Muscle layer of colon (tissue), 2 donors: ENCODE data around the gene ARHGAP18.
"Not testable (repeated sequence)": the region's sequence is repeated elsewhere in the genome, so short reads cannot be mapped to it uniquely, and the experiment has no call there.

Source experiments
- H3K27ac ChIP-seq: one replicate; pipeline ENCODE4 v1.7.0; 2013; ENCODE audit warnings: low read depth, mild to moderate bottlenecking, low read length, moderate library complexity
- H3K27me3 ChIP-seq, 2 donors: one replicate each; pipeline ENCODE4 v1.7.0; 2013; ENCODE audit warnings: low read length in 2 of 2, mild to moderate bottlenecking in 2 of 2; ENCODE audit not compliant: insufficient read depth in 2 of 2, control insufficient read depth in 1 of 2
- H3K36me3 ChIP-seq: one replicate; pipeline ENCODE4 v1.7.0; 2013; ENCODE audit warnings: mild to moderate bottlenecking, low read length; ENCODE audit not compliant: insufficient read depth
- H3K4me1 ChIP-seq: one replicate; pipeline ENCODE4 v1.7.0; 2013; ENCODE audit warnings: mild to moderate bottlenecking, low read length; ENCODE audit not compliant: insufficient read depth
- H3K4me3 ChIP-seq, 2 donors: one replicate each; pipeline ENCODE4 v1.7.0; 2013; ENCODE audit warnings: low read length in 2 of 2, low read depth in 1 of 2, mild to moderate bottlenecking in 1 of 2, moderate library complexity in 1 of 2
- H3K9ac ChIP-seq: one replicate; pipeline ENCODE4 v1.7.0; 2013; ENCODE audit warnings: low read length
- H3K9me3 ChIP-seq: one replicate; pipeline ENCODE4 v1.7.0; 2013; ENCODE audit warnings: mild to moderate bottlenecking, low read length
- donor health status: abdominal sarcoma.
- donor health status: Adenocarcinoma of cecum.

ARHGAP18 gene

GRCh38 chr6:129586815-129587214 is 123.2 kb downstream of the ARHGAP18 start:
- no peak overlapping the region for H3K27ac ChIP-seq
- no peaks in the 10 kb centered on the region for H3K27me3 ChIP-seq
- H3K36me3 ChIP-seq = no peaks in the 10 kb centered on the region
- peaks cover 7% of the 10 kb centered on the region for H3K4me1 ChIP-seq
- H3K9me3 ChIP-seq = no peaks in the 10 kb centered on the region
- H3K4me3 ChIP-seq = no peak overlapping the region
- no peak overlapping the region for H3K9ac ChIP-seq

GRCh38 chr6:129583866-129584265 is 126.1 kb downstream of the ARHGAP18 start:
- no peak overlapping the region for H3K9ac ChIP-seq
- no peaks in the 10 kb centered on the region for H3K27me3 ChIP-seq
- H3K4me1 ChIP-seq = peaks cover 7% of the 10 kb centered on the region
- no peak overlapping the region for H3K27ac ChIP-seq
- no peaks in the 10 kb centered on the region for H3K9me3 ChIP-seq
- no peaks in the 10 kb centered on the region for H3K36me3 ChIP-seq
- no peak overlapping the region for H3K4me3 ChIP-seq

GRCh38 chr6:129578315-129578714 is 131.7 kb downstream of the ARHGAP18 start:
- H3K36me3 ChIP-seq = no peaks in the 10 kb centered on the region
- no peaks in the 10 kb centered on the region for H3K27me3 ChIP-seq
- no peak overlapping the region for H3K27ac ChIP-seq
- no peak overlapping the region for H3K9ac ChIP-seq
- H3K4me1 ChIP-seq = no peaks in the 10 kb centered on the region
- H3K9me3 ChIP-seq = no peaks in the 10 kb centered on the region
- no peak overlapping the region for H3K4me3 ChIP-seq

- Histone ChIP-seq H3K9me3 (no peaks in the 10 kb centered on the region), H3K27ac (no peak overlapping the region), H3K36me3 (no peaks in the 10 kb centered on the region), H3K4me3 (no peak overlapping the region), H3K27me3 (no peaks in the 10 kb centered on the region), H3K9ac (no peak overlapping the region), H3K4me1 (no peaks in the 10 kb centered on the region)
These were observed 132.3 kb downstream of the ARHGAP18 start for GRCh38 chr6:129577691-129578090.

GRCh38 chr6:129576456-129576855 is 133.5 kb downstream of the ARHGAP18 start:
- Histone ChIP-seq H3K4me3 (no peak overlapping the region), H3K9ac (no peak overlapping the region), H3K27ac (no peak overlapping the region), H3K4me1 (no peaks in the 10 kb centered on the region), H3K27me3 (no peaks in the 10 kb centered on the region), H3K36me3 (no peaks in the 10 kb centered on the region), H3K9me3 (no peaks in the 10 kb centered on the region)

- H3K27ac ChIP-seq = no peak overlapping the region
- no peak overlapping the region for H3K4me3 ChIP-seq
- H3K36me3 ChIP-seq = no peaks in the 10 kb centered on the region
- H3K4me1 ChIP-seq = no peaks in the 10 kb centered on the region
- H3K27me3 ChIP-seq = no peaks in the 10 kb centered on the region
- H3K9ac ChIP-seq = no peak overlapping the region
- no peaks in the 10 kb centered on the region for H3K9me3 ChIP-seq
These were observed 134.4 kb downstream of the ARHGAP18 start for GRCh38 chr6:129575378-129576118.

GRCh38 chr6:129574605-129575004 is 135.4 kb downstream of the ARHGAP18 start:
- H3K9me3 ChIP-seq, H3K36me3 ChIP-seq, H3K27ac ChIP-seq, H3K4me1 ChIP-seq, H3K27me3 ChIP-seq, H3K4me3 ChIP-seq, H3K9ac ChIP-seq: not testable (repeated sequence)

- H3K9me3 ChIP-seq, H3K27me3 ChIP-seq, H3K36me3 ChIP-seq, H3K27ac ChIP-seq, H3K4me3 ChIP-seq, H3K9ac ChIP-seq, H3K4me1 ChIP-seq: not testable (repeated sequence)
These were observed 139.0 kb downstream of the ARHGAP18 start for GRCh38 chr6:129570929-129571328.

GRCh38 chr6:129568015-129568414 is 142.0 kb downstream of the ARHGAP18 start:
- Histone ChIP-seq H3K9me3 (no peaks in the 10 kb centered on the region), H3K4me1 (peaks cover 6% of the 10 kb centered on the region), H3K36me3 (no peaks in the 10 kb centered on the region), H3K27ac (no peak overlapping the region), H3K4me3 (no peak overlapping the region), H3K27me3 (no peaks in the 10 kb centered on the region), H3K9ac (no peak overlapping the region)

GRCh38 chr6:129567374-129567773 is 142.6 kb downstream of the ARHGAP18 start:
- H3K9ac ChIP-seq = no peak overlapping the region
- H3K27me3 ChIP-seq = no peaks in the 10 kb centered on the region
- peaks cover 6% of the 10 kb centered on the region for H3K4me1 ChIP-seq
- H3K9me3 ChIP-seq = no peaks in the 10 kb centered on the region
- no peak overlapping the region for H3K27ac ChIP-seq
- H3K36me3 ChIP-seq = no peaks in the 10 kb centered on the region
- no peak overlapping the region for H3K4me3 ChIP-seq

- Histone ChIP-seq H3K4me1 (peaks cover 6% of the 10 kb centered on the region), H3K4me3 (no peak overlapping the region), H3K27me3 (no peaks in the 10 kb centered on the region), H3K9me3 (no peaks in the 10 kb centered on the region), H3K36me3 (no peaks in the 10 kb centered on the region), H3K27ac (no peak overlapping the region), H3K9ac (no peak overlapping the region)
These were observed 144.2 kb downstream of the ARHGAP18 start for GRCh38 chr6:129565811-129566210.

- H3K9ac ChIP-seq = no peak overlapping the region
- no peak overlapping the region for H3K27ac ChIP-seq
- H3K9me3 ChIP-seq = no peaks in the 10 kb centered on the region
These were observed 144.6 kb downstream of the ARHGAP18 start for GRCh38 chr6:129565366-129565765.

More at GRCh38 chr6:129565366-129565765, 144.6 kb downstream of the ARHGAP18 start:
- Histone ChIP-seq H3K36me3 (no peaks in the 10 kb centered on the region), H3K4me3 (no peak overlapping the region), H3K4me1 (peaks cover 6% of the 10 kb centered on the region), H3K27me3 (no peaks in the 10 kb centered on the region)
